OCI-LY7 (cell line): ENCODE results near the gene KRTAP10-5.

Source experiments
- EZH2phosphoT487 ChIP-seq: fragments of 200-600 bp; sonication (generic); IDR thresholded peaks from 2 replicates; pipeline ENCODE4 v1.6.1; 2018; ENCODE audit warnings: low read depth, borderline replicate concordance, mild to moderate bottlenecking, mixed run types, antibody characterized with exemption, low read length, moderate library complexity, mixed read lengths
- TF ChIP-seq, protein P1 (sequence below): fragments of 200-600 bp; sonication (generic); conservative IDR thresholded peaks from 2 replicates; pipeline ENCODE4 v1.5.1; 2014; ENCODE audit warnings: mild to moderate bottlenecking, antibody characterized with exemption, low read length, moderate library complexity, mixed read lengths

DNA sequence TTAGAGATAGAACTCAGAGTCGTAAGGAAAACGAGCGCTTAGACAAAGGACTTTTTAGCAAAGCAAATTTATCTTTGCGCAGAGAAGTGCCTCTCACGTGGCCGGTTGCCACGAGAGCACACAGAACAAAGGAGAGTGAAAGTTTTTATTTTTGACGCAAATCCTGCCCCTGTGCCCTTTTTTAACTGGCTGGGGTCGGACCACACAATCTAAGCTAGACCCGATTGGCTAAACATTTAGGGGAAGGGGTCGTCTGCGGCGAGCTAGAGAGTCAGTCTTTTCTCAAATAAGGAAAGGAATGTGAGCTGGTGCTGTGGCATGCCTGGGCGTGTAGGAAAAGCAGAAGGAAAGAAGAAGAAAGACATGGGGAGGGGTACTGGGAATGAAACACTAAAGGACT lies 31.5 kb downstream of the KRTAP10-5 start:
- TF ChIP-seq, protein P1, sequence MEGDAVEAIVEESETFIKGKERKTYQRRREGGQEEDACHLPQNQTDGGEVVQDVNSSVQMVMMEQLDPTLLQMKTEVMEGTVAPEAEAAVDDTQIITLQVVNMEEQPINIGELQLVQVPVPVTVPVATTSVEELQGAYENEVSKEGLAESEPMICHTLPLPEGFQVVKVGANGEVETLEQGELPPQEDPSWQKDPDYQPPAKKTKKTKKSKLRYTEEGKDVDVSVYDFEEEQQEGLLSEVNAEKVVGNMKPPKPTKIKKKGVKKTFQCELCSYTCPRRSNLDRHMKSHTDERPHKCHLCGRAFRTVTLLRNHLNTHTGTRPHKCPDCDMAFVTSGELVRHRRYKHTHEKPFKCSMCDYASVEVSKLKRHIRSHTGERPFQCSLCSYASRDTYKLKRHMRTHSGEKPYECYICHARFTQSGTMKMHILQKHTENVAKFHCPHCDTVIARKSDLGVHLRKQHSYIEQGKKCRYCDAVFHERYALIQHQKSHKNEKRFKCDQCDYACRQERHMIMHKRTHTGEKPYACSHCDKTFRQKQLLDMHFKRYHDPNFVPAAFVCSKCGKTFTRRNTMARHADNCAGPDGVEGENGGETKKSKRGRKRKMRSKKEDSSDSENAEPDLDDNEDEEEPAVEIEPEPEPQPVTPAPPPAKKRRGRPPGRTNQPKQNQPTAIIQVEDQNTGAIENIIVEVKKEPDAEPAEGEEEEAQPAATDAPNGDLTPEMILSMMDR: no peak
- no peak for TF ChIP-seq EZH2phosphoT487
